Ectodermal cell (in vitro differentiated cells): ENCODE results near the gene RPRML.
"Not testable (repeated sequence)": the region's sequence is repeated elsewhere in the genome, so short reads cannot be mapped to it uniquely, and the experiment has no call there.

Experiments used
- H3K27ac ChIP-seq: 2 replicates; pipeline ENCODE4 v1.7.0; 2013; ENCODE audit warnings: mild to moderate bottlenecking, low read depth, low read length; ENCODE audit not compliant: insufficient read depth, poor library complexity, severe bottlenecking
- H3K27me3 ChIP-seq: 2 replicates; pipeline ENCODE4 v1.7.0; 2013; ENCODE audit warnings: mild to moderate bottlenecking, low read length; ENCODE audit not compliant: insufficient read depth, control insufficient read depth, poor library complexity, severe bottlenecking
- H3K36me3 ChIP-seq: one replicate; pipeline ENCODE4 v1.7.0; 2013; ENCODE audit warnings: low read length; ENCODE audit not compliant: control insufficient read depth, insufficient read depth
- H3K4me1 ChIP-seq: one replicate; pipeline ENCODE4 v1.7.0; 2013; ENCODE audit warnings: low read length; ENCODE audit not compliant: control insufficient read depth, insufficient read depth
- H3K4me3 ChIP-seq: 2 replicates; pipeline ENCODE4 v1.7.0; 2013; ENCODE audit warnings: low read depth, low read length, control low read depth; ENCODE audit not compliant: insufficient read depth
- H3K9me3 ChIP-seq: 2 replicates; pipeline ENCODE4 v1.7.0; 2013; ENCODE audit warnings: mild to moderate bottlenecking, low read length, moderate library complexity; ENCODE audit not compliant: control insufficient read depth
- WGBS, 2 experiments: methylation state at CpG; one replicate each; pipeline ENCODE4 v1.1.7; 2013; ENCODE audit warnings: missing lambda C conversion rate in 2 of 2; 5-methylcytosine and 5-hydroxymethylcytosine counted together

The RPRML gene

DNA sequence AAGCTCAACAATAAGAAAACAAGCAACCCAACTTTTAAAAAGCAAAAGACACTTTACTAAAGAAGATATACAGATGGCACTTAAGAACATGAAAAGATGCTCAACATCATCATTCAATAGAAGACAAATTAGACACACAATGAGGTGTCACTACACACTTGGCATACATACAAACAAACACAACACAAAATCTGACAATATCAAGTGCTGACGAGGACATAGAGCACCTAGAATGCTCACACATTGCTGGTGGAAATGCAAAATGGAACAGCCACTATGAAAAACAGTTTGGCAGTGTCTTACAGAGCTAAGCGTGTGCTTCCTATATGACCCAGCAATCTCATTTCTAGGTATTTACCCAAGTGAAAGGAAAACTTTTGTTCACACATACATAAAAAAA, 18.9 kb downstream of the RPRML start:
- Histone ChIP-seq H3K27ac (no peak overlapping the region), H3K9me3 (no peaks in the 10 kb centered on the region), H3K27me3 (peaks cover 7% of the 10 kb centered on the region), H3K36me3 (no peaks in the 10 kb centered on the region), H3K4me1 (no peaks in the 10 kb centered on the region), H3K4me3 (no peak overlapping the region)
- WGBS, 2 experiments = 45 to 48% methylated on average over 2 of the region's 2 CpGs

DNA sequence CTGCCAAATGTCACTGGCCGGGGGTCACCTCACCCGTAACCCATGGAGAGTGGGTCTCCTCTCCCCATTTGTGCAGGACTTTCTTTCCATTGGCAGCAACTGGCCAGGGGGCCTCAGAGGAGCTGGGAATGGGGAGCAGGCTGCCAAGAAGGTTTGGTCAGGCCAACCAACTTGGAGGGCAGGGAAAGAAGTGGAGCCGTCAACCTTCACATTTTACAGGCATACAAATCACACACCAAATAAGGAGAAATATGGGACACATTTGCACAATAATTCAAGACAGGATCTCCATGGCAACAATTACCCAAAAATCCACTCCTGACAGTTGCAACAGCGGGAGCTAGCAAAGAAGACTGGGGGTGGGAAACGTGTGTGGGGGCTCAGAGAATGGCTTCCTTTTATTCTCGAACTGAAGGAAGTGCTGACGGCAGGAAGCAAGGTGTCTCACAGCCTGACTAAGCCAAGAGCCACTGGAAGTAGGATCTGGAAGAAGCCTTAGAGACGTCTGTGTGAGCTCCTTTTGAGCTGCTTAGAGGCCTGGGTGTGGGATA, 20.9 kb downstream of the RPRML start:
- H3K36me3 ChIP-seq = no peaks in the 10 kb centered on the region
- no peak overlapping the region for H3K4me3 ChIP-seq
- H3K9me3 ChIP-seq = no peaks in the 10 kb centered on the region
- H3K27ac ChIP-seq = no peak overlapping the region
- H3K27me3 ChIP-seq = peaks cover 7% of the 10 kb centered on the region
- 70 to 73% methylated on average over 8 of the region's 8 CpGs for WGBS, 2 experiments
- no peaks in the 10 kb centered on the region for H3K4me1 ChIP-seq

DNA sequence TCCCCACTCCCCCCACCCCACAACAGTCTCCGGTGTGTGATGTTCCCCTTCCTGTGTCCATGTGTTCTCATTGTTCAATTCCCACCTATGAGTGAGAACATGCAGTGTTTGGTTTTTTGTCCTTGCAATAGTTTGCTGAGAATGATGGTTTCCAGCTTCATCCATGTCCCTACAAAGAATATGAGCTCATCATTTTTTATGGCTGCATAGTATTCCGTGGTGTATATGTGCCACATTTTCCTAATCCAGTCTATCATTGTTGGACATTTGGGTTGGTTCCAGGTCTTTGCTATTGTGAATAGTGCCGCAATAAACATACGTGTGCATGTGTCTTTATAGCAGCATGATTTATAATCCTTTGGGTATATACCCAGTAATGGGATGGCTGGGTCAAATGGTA, 25.9 kb downstream of the RPRML start:
- H3K9me3 ChIP-seq, H3K36me3 ChIP-seq, H3K27ac ChIP-seq, H3K4me3 ChIP-seq, H3K4me1 ChIP-seq: not testable (repeated sequence)
- peaks cover 15% of the 10 kb centered on the region for H3K27me3 ChIP-seq
- 80% methylated on average over 1 of the region's 4 CpGs; no CpG with 5 or more reads in 1 of the 2 experiments for WGBS, 2 experiments

GRCh38 chr17:46952115-46952514, 26.9 kb downstream of the RPRML start:
- H3K36me3 ChIP-seq = no peaks in the 10 kb centered on the region
- no peaks in the 10 kb centered on the region for H3K9me3 ChIP-seq
- H3K4me3 ChIP-seq = no peak overlapping the region
- WGBS, 2 experiments = 89 to 91% methylated on average over 9 of the region's 9 CpGs
- H3K27ac ChIP-seq = no peak overlapping the region
- H3K27me3 ChIP-seq = peaks cover 15% of the 10 kb centered on the region
- H3K4me1 ChIP-seq = no peaks in the 10 kb centered on the region

DNA sequence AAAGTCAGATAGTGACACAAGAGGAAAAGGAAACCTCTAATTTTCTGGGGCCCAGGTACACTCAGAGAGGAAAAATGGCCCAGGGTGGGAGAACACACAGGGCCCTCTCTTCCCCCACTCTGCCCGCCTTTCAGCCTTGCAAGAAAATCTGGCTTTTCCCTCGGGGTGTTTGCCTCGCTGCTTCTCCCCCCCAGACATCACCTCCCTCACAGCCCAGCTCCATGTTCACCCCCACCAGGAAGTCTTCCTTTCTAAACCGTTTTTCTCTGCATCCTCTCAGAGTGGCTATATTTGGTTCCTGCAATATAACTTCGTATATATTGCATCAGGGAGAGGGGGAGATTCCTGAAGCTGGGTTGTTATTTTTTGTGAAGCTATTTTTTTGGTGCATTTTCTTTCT, 27.3 kb downstream of the RPRML start:
- H3K27me3 ChIP-seq = peaks cover 15% of the 10 kb centered on the region
- no peak overlapping the region for H3K27ac ChIP-seq
- no peak overlapping the region for H3K4me3 ChIP-seq
- no peaks in the 10 kb centered on the region for H3K9me3 ChIP-seq
- 75 to 82% methylated on average over 5 of the region's 5 CpGs for WGBS, 2 experiments
- no peaks in the 10 kb centered on the region for H3K36me3 ChIP-seq
- H3K4me1 ChIP-seq = no peaks in the 10 kb centered on the region

GRCh38 chr17:46950997-46951621, 27.9 kb downstream of the RPRML start:
- Histone ChIP-seq H3K4me3 (no peak overlapping the region), H3K27me3 (peaks cover 15% of the 10 kb centered on the region), H3K36me3 (no peaks in the 10 kb centered on the region), H3K9me3 (no peaks in the 10 kb centered on the region), H3K4me1 (no peaks in the 10 kb centered on the region), H3K27ac (no peak overlapping the region)
- WGBS, 2 experiments = 75 to 76% methylated on average over 16 of the region's 16 CpGs

DNA sequence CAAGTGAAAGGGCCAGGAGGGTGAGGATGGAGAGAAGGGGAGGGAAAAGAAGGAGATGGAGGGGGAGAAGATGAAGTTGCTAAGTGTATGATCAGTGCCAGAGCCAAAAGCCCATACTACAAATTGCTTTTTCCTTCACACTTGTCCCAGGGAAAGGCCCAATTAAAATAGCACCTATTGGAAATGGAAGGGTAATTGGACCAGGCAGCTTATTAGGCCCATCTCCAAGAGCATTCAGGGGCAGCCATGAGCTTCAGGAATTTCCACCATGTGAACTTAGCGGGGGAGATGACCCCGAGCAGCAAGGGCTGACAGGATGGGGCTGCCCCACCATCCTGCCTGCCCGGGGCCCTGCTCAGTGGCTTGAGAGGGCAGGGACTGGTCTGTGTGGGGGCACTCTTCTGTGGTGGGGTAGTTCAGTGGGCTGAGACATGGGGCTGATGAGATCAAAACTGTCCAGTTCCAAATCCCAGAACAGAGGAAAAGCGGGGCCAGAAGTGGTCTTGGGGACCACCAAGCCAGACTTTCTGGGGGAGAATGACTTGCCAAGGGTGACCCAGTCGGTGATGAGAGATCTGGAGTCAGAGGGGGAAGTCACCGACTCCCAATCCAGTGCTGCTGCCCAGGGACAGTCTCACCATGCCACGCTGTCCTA, 28.6 kb downstream of the RPRML start:
- H3K27me3 ChIP-seq = peaks cover 15% of the 10 kb centered on the region
- H3K4me1 ChIP-seq = no peaks in the 10 kb centered on the region
- 79 to 85% methylated on average over 7 of the region's 7 CpGs for WGBS, 2 experiments
- H3K36me3 ChIP-seq = no peaks in the 10 kb centered on the region
- no peak overlapping the region for H3K4me3 ChIP-seq
- H3K27ac ChIP-seq = no peak overlapping the region
- no peaks in the 10 kb centered on the region for H3K9me3 ChIP-seq

- H3K27me3 ChIP-seq = peaks cover 15% of the 10 kb centered on the region
- WGBS, 2 experiments = 89% methylated on average over 11 of the region's 11 CpGs
These were observed 29.5 kb downstream of the RPRML start for GRCh38 chr17:46949291-46950174.

DNA sequence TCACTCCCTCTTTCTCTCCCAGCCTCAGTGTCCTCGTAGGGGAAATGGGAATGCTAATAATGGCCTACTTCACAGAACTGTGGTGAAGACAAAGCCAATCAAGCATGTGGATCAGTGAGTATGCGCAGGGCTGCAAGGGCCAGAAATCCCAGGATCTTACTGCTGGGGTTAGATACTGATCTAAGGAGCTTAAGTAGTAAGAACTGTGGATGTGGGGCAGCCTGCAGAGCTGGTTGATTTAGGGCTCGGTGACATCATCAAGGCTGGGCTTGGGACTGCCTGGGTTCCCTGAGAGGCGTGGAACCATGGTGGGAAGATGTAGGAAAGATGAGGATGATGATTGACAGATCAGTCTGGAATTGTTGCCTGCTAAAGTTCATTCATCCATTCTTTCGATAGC, 30.5 kb downstream of the RPRML start:
- Histone ChIP-seq H3K27me3 (peaks cover 15% of the 10 kb centered on the region), H3K27ac (no peak overlapping the region), H3K9me3 (no peaks in the 10 kb centered on the region), H3K4me3 (no peak overlapping the region), H3K36me3 (no peaks in the 10 kb centered on the region), H3K4me1 (peaks cover 10% of the 10 kb centered on the region)
- 95% methylated on average over 5 of the region's 5 CpGs for WGBS, 2 experiments

More at GRCh38 chr17:46949291-46950174, 29.5 kb downstream of the RPRML start:
- no peak overlapping the region for H3K4me3 ChIP-seq
- H3K9me3 ChIP-seq = no peaks in the 10 kb centered on the region
- H3K27ac ChIP-seq = no peak overlapping the region
- peaks cover 3% of the 10 kb centered on the region for H3K4me1 ChIP-seq
- H3K36me3 ChIP-seq = no peaks in the 10 kb centered on the region

- no peaks in the 10 kb centered on the region for H3K36me3 ChIP-seq
- H3K4me1 ChIP-seq = peaks cover 19% of the 10 kb centered on the region
- 82 to 93% methylated on average over 2 to 3 of the region's 3 CpGs for WGBS, 2 experiments
- H3K27me3 ChIP-seq = peaks cover 11% of the 10 kb centered on the region
- no peak overlapping the region for H3K27ac ChIP-seq
- H3K9me3 ChIP-seq = no peaks in the 10 kb centered on the region
- H3K4me3 ChIP-seq = no peak overlapping the region
These were observed 31.8 kb downstream of the RPRML start for GRCh38 chr17:46947216-46947615.
